GM10266 (cell line): ENCODE data around the gene FBXO41.

Experiments
- DNase-seq: peaks from one replicate; pipeline ENCODE4 v3.0.0; 2012; ENCODE audit errors: extremely low spot score
- CTCF ChIP-seq: IDR thresholded peaks from 2 replicates; pipeline ENCODE4 v1.5.1; 2012; ENCODE audit warnings: mild to moderate bottlenecking, low read depth; ENCODE audit not compliant: control insufficient read depth, insufficient read depth; ENCODE audit errors: missing control alignments

Gene FBXO41

GRCh38 chr2:73228631-73229030 is 55.6 kb downstream of the FBXO41 start:
- no peak for DNase-seq
- TF ChIP-seq CTCF = no peak

DNA sequence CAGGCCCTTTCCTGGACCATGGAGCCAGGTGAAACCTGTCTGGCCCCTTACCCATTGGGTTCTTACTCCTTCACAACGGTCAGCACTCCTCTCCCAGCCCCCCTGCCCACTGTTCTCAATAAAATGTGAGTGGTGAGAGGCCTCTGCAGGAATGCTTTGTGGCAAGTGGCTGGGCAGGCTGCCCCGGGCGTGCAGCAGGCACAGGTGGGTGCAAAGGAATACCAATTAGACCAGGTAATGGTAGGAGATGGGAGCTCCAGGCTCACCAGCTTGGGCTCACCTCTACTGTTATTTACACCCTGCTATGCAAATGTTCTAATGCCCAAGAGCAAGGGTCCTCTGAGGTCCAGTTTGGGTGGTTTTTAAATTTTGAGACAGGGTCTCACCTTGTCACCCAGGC is 57.2 kb downstream of the FBXO41 start:
- no peak for DNase-seq
- no peak for TF ChIP-seq CTCF

- DNase-seq = no peak
- TF ChIP-seq CTCF = no peak
Measured at GRCh38 chr2:73225513-73226360, 58.5 kb downstream of the FBXO41 start.

GRCh38 chr2:73223821-73224220 is 60.5 kb downstream of the FBXO41 start:
- no peak for TF ChIP-seq CTCF
- DNase-seq = no peak

GRCh38 chr2:73218298-73218697 is 66.0 kb downstream of the FBXO41 start:
- TF ChIP-seq CTCF = no peak
- no peak for DNase-seq

GRCh38 chr2:73217826-73218225 is 66.5 kb downstream of the FBXO41 start:
- no peak for DNase-seq
- TF ChIP-seq CTCF = no peak

DNA sequence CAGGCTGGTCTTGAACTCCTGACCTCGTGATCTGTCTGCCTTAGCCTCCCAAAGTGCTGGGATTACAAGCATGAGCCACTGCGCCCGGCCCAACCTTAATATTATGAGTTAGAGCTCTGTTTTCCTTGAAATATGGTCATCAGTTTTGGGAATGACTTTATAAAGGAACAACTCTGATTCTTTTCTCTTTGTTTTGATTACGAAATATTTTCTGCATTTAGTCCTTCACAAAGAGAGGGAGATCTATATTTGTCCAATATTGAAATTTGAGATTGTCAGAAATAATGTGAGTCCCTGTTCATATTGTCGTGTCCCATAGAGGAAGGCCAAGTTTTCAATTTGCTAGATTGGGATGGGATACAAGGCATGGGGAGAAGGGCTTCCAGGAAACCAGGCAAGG is 67.1 kb downstream of the FBXO41 start:
- DNase-seq = no peak
- TF ChIP-seq CTCF = no peak
